Neural progenitor cell (in vitro differentiated cells): Measurements from ENCODE around the gene PPM1D.

Experiments used
- CTCF ChIP-seq: fragments of 200-600 bp; sonication (generic); IDR thresholded peaks from 2 replicates; pipeline ENCODE4 v1.5.1; 2017; ENCODE audit warnings: antibody characterized with exemption, mild to moderate bottlenecking
- EZH2 ChIP-seq: fragments of 200-600 bp; sonication (generic); IDR thresholded peaks from 2 replicates; pipeline ENCODE4 v1.6.1; 2017; ENCODE audit warnings: antibody characterized with exemption, mild to moderate bottlenecking, moderate library complexity

GRCh38 chr17:60671482-60671881, 71.5 kb downstream of the PPM1D start:
- no peak for TF ChIP-seq CTCF
- TF ChIP-seq EZH2: no peak
